IMR-90 (cell line): ENCODE data around the gene CRYGS. TPM values are rescaled to one million over a fixed set of nuclear protein-coding genes. Genes with fewer than 3 reads are reported as not detected.

Source experiments
- ATAC-seq: fragments of 200-7000 bp; cut with Tn5 transposase; 2 replicates; pipeline ENCODE4 v1.9.1; 2020; ENCODE audit warnings: low read depth, mild to moderate bottlenecking, moderate library complexity
- BruUV-seq: library from RNA; stranded (reverse); fragments of 400-500 nt; replicated peaks from 2 replicates; lab custom pipeline; 2021; lab: Mats Ljungman, UMichigan
- CTCF ChIA-PET: fragments of 300-600 bp; formaldehyde crosslinking; extraction: SDS; loops from one replicate; lab custom pipeline; 2021; ENCODE audit warnings: antibody characterized with exemption; lab: Yijun Ruan, JAX
- POLR2A ChIA-PET: fragments of 300-600 bp; sonication (Branson Sonifier 250); formaldehyde crosslinking; loops from one replicate; lab custom pipeline; 2022; ENCODE audit warnings: antibody characterized with exemption; ENCODE audit not compliant: unreplicated experiment; lab: Charles Lee
- DNase-seq: peaks from one replicate; pipeline ENCODE4 v3.0.0; 2013
- H2AFZ ChIP-seq: replicated peaks from 2 replicates; pipeline ENCODE3; 2013; ENCODE audit warnings: low read length, mild to moderate bottlenecking; ENCODE audit not compliant: poor library complexity
- H2AK5ac ChIP-seq: 2 replicates; pipeline ENCODE4 v1.6.1; 2013; ENCODE audit warnings: low read depth, low read length, inconsistent platforms
- H2AK9ac ChIP-seq: replicated peaks from 2 replicates; pipeline ENCODE3; 2013; ENCODE audit warnings: mild to moderate bottlenecking, low read depth, low read length, moderate library complexity; ENCODE audit not compliant: poor library complexity
- H2BK120ac ChIP-seq: 2 replicates; pipeline ENCODE4 v1.6.1; 2013; ENCODE audit warnings: low read depth, low read length, inconsistent platforms
- H2BK15ac ChIP-seq: 3 replicates; pipeline ENCODE4 v1.6.1; 2013; ENCODE audit warnings: low read depth, low read length, inconsistent platforms
- H2BK20ac ChIP-seq: 2 replicates; pipeline ENCODE4 v1.6.1; 2013; ENCODE audit warnings: low read depth, mild to moderate bottlenecking, inconsistent platforms, low read length, moderate library complexity
- H2BK5ac ChIP-seq: 2 replicates; pipeline ENCODE4 v1.6.1; 2013; ENCODE audit warnings: mild to moderate bottlenecking, low read depth, low read length, inconsistent platforms; ENCODE audit not compliant: poor library complexity, severe bottlenecking
- H3K14ac ChIP-seq: replicated peaks from 2 replicates; pipeline ENCODE4 v1.6.1; 2013; ENCODE audit warnings: low read depth, low read length, inconsistent platforms
- H3K18ac ChIP-seq: 2 replicates; pipeline ENCODE4 v1.6.1; 2013; ENCODE audit warnings: low read depth, low read length, control low read depth
- H3K23ac ChIP-seq: 2 replicates; pipeline ENCODE4 v1.6.1; 2013; ENCODE audit warnings: low read depth, low read length, inconsistent platforms
- H3K27ac ChIP-seq: 2 replicates; pipeline ENCODE4 v1.5.1; 2013; ENCODE audit warnings: mild to moderate bottlenecking, control low read depth, low read length; ENCODE audit not compliant: insufficient read depth
- H3K27me3 ChIP-seq: 2 replicates; pipeline ENCODE4 v1.6.1; 2013; ENCODE audit warnings: low read length; ENCODE audit not compliant: control insufficient read depth, insufficient read depth
- H3K36me3 ChIP-seq: 2 replicates; pipeline ENCODE4 v1.6.1; 2013; ENCODE audit warnings: low read length, mixed read lengths; ENCODE audit not compliant: control insufficient read depth, insufficient read depth
- H3K4ac ChIP-seq: 2 replicates; pipeline ENCODE4 v1.6.1; 2013; ENCODE audit warnings: low read depth, low read length, inconsistent platforms
- H3K4me1 ChIP-seq: 2 replicates; pipeline ENCODE4 v1.6.1; 2013; ENCODE audit warnings: low read length, mixed read lengths; ENCODE audit not compliant: control insufficient read depth, insufficient read depth
- H3K4me2 ChIP-seq: 2 replicates; pipeline ENCODE4 v1.6.1; 2013; ENCODE audit warnings: low read depth, mild to moderate bottlenecking, control low read depth, low read length, moderate library complexity
- H3K4me3 ChIP-seq: 2 replicates; pipeline ENCODE4 v1.5.1; 2013; ENCODE audit warnings: low read depth, mild to moderate bottlenecking, control low read depth, low read length, moderate library complexity; ENCODE audit not compliant: insufficient read depth
- H3K56ac ChIP-seq: 2 replicates; pipeline ENCODE4 v1.6.1; 2013; ENCODE audit warnings: low read length, inconsistent platforms; ENCODE audit not compliant: insufficient read depth; ENCODE audit errors: extremely low read depth
- H3K79me1 ChIP-seq, 2 experiments: 2 replicates each; pipeline ENCODE4 v1.6.1; 2013; ENCODE audit warnings: low read length in 2 of 2, inconsistent platforms in 1 of 2, low read depth in 1 of 2
- H3K9ac ChIP-seq: 2 replicates; pipeline ENCODE4 v1.6.1; 2013; ENCODE audit warnings: low read depth, low read length, control low read depth
- H3K9me1 ChIP-seq: 2 replicates; pipeline ENCODE4 v1.6.1; 2013; ENCODE audit warnings: low read length, inconsistent platforms; ENCODE audit not compliant: insufficient read depth
- H3K9me3 ChIP-seq: 2 replicates; pipeline ENCODE4 v1.6.1; 2013; ENCODE audit warnings: low read length; ENCODE audit not compliant: control insufficient read depth, insufficient read depth
- H4K20me1 ChIP-seq: 2 replicates; pipeline ENCODE4 v1.6.1; 2013; ENCODE audit warnings: low read length, inconsistent platforms; ENCODE audit not compliant: insufficient read depth
- H4K5ac ChIP-seq: 2 replicates; pipeline ENCODE4 v1.6.1; 2013; ENCODE audit warnings: mild to moderate bottlenecking, low read depth, low read length, control low read depth
- H4K8ac ChIP-seq, 2 experiments: 2 replicates each; pipeline ENCODE4 v1.6.1; 2013; ENCODE audit warnings: low read depth in 2 of 2, low read length in 2 of 2, control low read depth in 1 of 2, inconsistent platforms in 1 of 2
- H4K91ac ChIP-seq: 2 replicates; pipeline ENCODE4 v1.6.1; 2013; ENCODE audit warnings: low read depth, low read length, inconsistent platforms; ENCODE audit not compliant: insufficient read depth
- FOS ChIP-seq: fragments of 150-350 bp; IDR thresholded peaks from 2 replicates; pipeline ENCODE4 v1.6.1; 2016; ENCODE audit warnings: low read depth, low read length
- WGBS, 2 experiments: methylation state at CpG; one replicate each; pipeline versions ENCODE4 v1.1.5 to v1.1.7; 2013; ENCODE audit warnings: missing lambda C conversion rate in 2 of 2; ENCODE audit not compliant: insufficient read length in 1 of 2; ENCODE audit errors: extremely low coverage in 2 of 2; 5-methylcytosine and 5-hydroxymethylcytosine counted together
- dilution Hi-C: fragments of 300-500 bp; cut with HindIII; formaldehyde crosslinking; loops from one replicate; pipeline ENCODE4 v1.14.3; 2018; ENCODE audit warnings: low sequenced_read_pairs; ENCODE audit not compliant: unreplicated experiment
- in situ Hi-C: fragments of 300-500 bp; cut with MboI; formaldehyde crosslinking; loops from 3 replicates; pipeline ENCODE4 v1.14.3; 2019; ENCODE audit warnings: low sequenced_read_pairs, inconsistent platforms, mixed read lengths
- intact Hi-C: fragments of 100-400 bp; cut with micrococcal nuclease; formaldehyde crosslinking; loops from 2 replicates; pipeline ENCODE4 v1.10.0; 2022
- polyA plus RNA-seq, 3 experiments: library from polyadenylated mRNA; depleted of rRNA; stranded (reverse); fragments of >200 nt; gene quantifications; 2 replicates each; pipeline ENCODE4 v1.2.3, GENCODE V29; 2012; ENCODE audit warnings: low replicate concordance in 1 of 3
- total RNA-seq: library from RNA; depleted of rRNA; stranded (reverse); fragments of >200 nt; gene quantifications from 2 replicates; pipeline ENCODE4 v1.2.3, GENCODE V29; 2012

The CRYGS gene
- total and polyA plus RNA-seq, 2 of the 4 experiments (the other 2 are of a cell fraction): 0.36 to 2.1 TPM

GRCh38 chr3:186571644-186572013, 27.4 kb upstream of the CRYGS start:
- no peak overlapping the region for H2AFZ ChIP-seq
- H3K4me2 ChIP-seq: no peak overlapping the region
- no peak overlapping the region for H3K4ac ChIP-seq
- no peak overlapping the region for H4K91ac ChIP-seq
- H3K9me3 ChIP-seq: no peaks in the 10 kb centered on the region
- no peak overlapping the region for H2BK15ac ChIP-seq
- H3K4me1 ChIP-seq: peaks cover 6% of the 10 kb centered on the region; the same call in 1 of the 2 replicates
- no peak overlapping the region for H3K23ac ChIP-seq
- intact Hi-C loops: loop anchor here (10.0 kb wide), 1 partner anchor 213 kb away; the partner anchor contains the start of gene EIF4A2
- no peak for TF ChIP-seq FOS
- ATAC-seq (no peak), DNase-seq (no peak)
- dilution Hi-C loops: no loop called here
- H3K4me3 ChIP-seq: no peak overlapping the region
- H3K9me1 ChIP-seq: 0 out of 2 replicates have a peak, but pooled peaks cover 2% of the 10 kb centered on the region
- H3K18ac ChIP-seq: no peak overlapping the region
- ChIA-PET CTCF (interaction anchor here (1.8 kb wide), 1 partner anchor 46 kb away, joined by 4 read pairs; no protein-coding TSS in a partner anchor), POLR2A (interaction anchor here (0.6 kb wide), 1 partner anchor 639 kb away, joined by 4 read pairs; no protein-coding TSS in a partner anchor)
- in situ Hi-C loops: no loop called here
- H4K8ac ChIP-seq: 0 out of 4 replicates have a peak overlapping the region, but pooled peaks of 1 of the 2 experiments have one; percentile 23
- H2AK9ac ChIP-seq: no peak overlapping the region
- no CpG with 5 or more reads among the region's 2 CpGs for WGBS, 2 experiments
- no peak overlapping the region for H4K5ac ChIP-seq
- no peak overlapping the region for H2BK20ac ChIP-seq
- H3K36me3 ChIP-seq: peaks cover 9% of the 10 kb centered on the region
- no peak overlapping the region for H3K27ac ChIP-seq
- BruUV-seq: no TSS peak
- no peaks in the 10 kb centered on the region for H3K27me3 ChIP-seq
- H3K14ac ChIP-seq: no peak overlapping the region
- H2AK5ac ChIP-seq: no peak overlapping the region
- H4K20me1 ChIP-seq: no peaks in the 10 kb centered on the region
- H3K79me1 ChIP-seq: peaks cover 14 to 37% of the 10 kb centered on the region in 2 experiments
- no peak overlapping the region for H3K56ac ChIP-seq
- no peak overlapping the region for H2BK120ac ChIP-seq
- no peak overlapping the region for H3K9ac ChIP-seq
- H2BK5ac ChIP-seq: no peak overlapping the region
